HFFc6 (cell line): ENCODE results near the gene CHORDC1. TPM values are rescaled to one million over a fixed set of nuclear protein-coding genes. Genes with fewer than 3 reads are reported as not detected.

Source experiments
- DNase-seq: peaks from one replicate; pipeline ENCODE4 v3.0.0-alpha.2; 2018
- H3K27ac Mint-ChIP-seq: 2 replicates; pipeline ENCODE4 v1.8.0; 2020; ENCODE audit warnings: mild to moderate bottlenecking, mixed read lengths
- H3K27me3 Mint-ChIP-seq: 2 replicates; pipeline ENCODE4 v1.8.0; 2021; ENCODE audit warnings: mild to moderate bottlenecking, moderate library complexity, mixed read lengths; ENCODE audit not compliant: insufficient read depth
- H3K36me3 Mint-ChIP-seq: 2 replicates; pipeline ENCODE4 v1.8.0; 2021; ENCODE audit warnings: low read depth, mixed read lengths
- H3K4me1 Mint-ChIP-seq: 2 replicates; pipeline ENCODE4 v1.8.0; 2020; ENCODE audit warnings: low read depth, mixed read lengths
- H3K4me3 Mint-ChIP-seq: 2 replicates; pipeline ENCODE4 v1.8.0; 2020; ENCODE audit warnings: mild to moderate bottlenecking, moderate library complexity, mixed read lengths
- H3K9me3 Mint-ChIP-seq: 2 replicates; pipeline ENCODE4 v1.8.0; 2020; ENCODE audit warnings: mild to moderate bottlenecking, mixed read lengths
- CTCF ChIP-seq: fragments of 200-600 bp; sonication (generic); IDR thresholded peaks from 2 replicates; pipeline ENCODE4 v1.5.0; 2021; ENCODE audit warnings: antibody characterized with exemption, mild to moderate bottlenecking
- total RNA-seq, 6 experiments: library from RNA; stranded (reverse); fragmentation: NEBNext Ultra II Directional; extraction: Animal tissue kit (Norgen Biotek cat#: 25700); gene quantifications; 2 replicates in 1 of 6; 3 replicates in 5 of 6; pipeline ENCODE4 v1.2.3, GENCODE V29; 2021

CHORDC1 gene
- total RNA-seq, 6 experiments from 2014 or later, result 45.3 to 65.4 (median 54.1) TPM

GRCh38 chr11:90204407-90204806 lies 18.4 kb downstream of the CHORDC1 start:
- no peak for DNase-seq
- Mint-ChIP-seq H3K9me3 (no peaks in the 10 kb centered on the region), H3K4me3 (no peak overlapping the region), H3K27ac (no peak overlapping the region), H3K36me3 (peaks cover 13% of the 10 kb centered on the region), H3K4me1 (peaks cover 20% of the 10 kb centered on the region), H3K27me3 (no peaks in the 10 kb centered on the region; the same call in 1 of the 2 replicates)
- no peak for TF ChIP-seq CTCF

GRCh38 chr11:90202342-90202741 lies 20.5 kb downstream of the CHORDC1 start:
- Mint-ChIP-seq H3K27me3 (no peaks in the 10 kb centered on the region), H3K36me3 (peaks cover 18% of the 10 kb centered on the region), H3K9me3 (no peaks in the 10 kb centered on the region), H3K27ac (no peak overlapping the region), H3K4me3 (no peak overlapping the region), H3K4me1 (peaks cover 20% of the 10 kb centered on the region)
- no peak for DNase-seq
- no peak for TF ChIP-seq CTCF

GRCh38 chr11:90197377-90197776 lies 25.5 kb downstream of the CHORDC1 start:
- Mint-ChIP-seq H3K4me1 (no peaks in the 10 kb centered on the region), H3K9me3 (no peaks in the 10 kb centered on the region), H3K27ac (no peak overlapping the region), H3K36me3 (peaks cover 17% of the 10 kb centered on the region), H3K4me3 (no peak overlapping the region), H3K27me3 (no peaks in the 10 kb centered on the region)
- no peak for TF ChIP-seq CTCF
- DNase-seq, result no peak

GRCh38 chr11:90192869-90193582 lies 29.8 kb downstream of the CHORDC1 start:
- peaks cover 22% of the 10 kb centered on the region for H3K36me3 Mint-ChIP-seq
- H3K27me3 Mint-ChIP-seq, result no peaks in the 10 kb centered on the region
- no peaks in the 10 kb centered on the region for H3K9me3 Mint-ChIP-seq
- H3K4me3 Mint-ChIP-seq, result no peak overlapping the region
- no peak overlapping the region for H3K27ac Mint-ChIP-seq
- DNase-seq, result no peak
- H3K4me1 Mint-ChIP-seq, result no peaks in the 10 kb centered on the region
- TF ChIP-seq CTCF, result no peak

- Mint-ChIP-seq H3K27ac (no peak overlapping the region), H3K4me1 (no peaks in the 10 kb centered on the region)
Measured at GRCh38 chr11:90189011-90189410, 33.8 kb downstream of the CHORDC1 start.

More at GRCh38 chr11:90189011-90189410, 33.8 kb downstream of the CHORDC1 start:
- TF ChIP-seq CTCF, result no peak
- no peak overlapping the region for H3K4me3 Mint-ChIP-seq
- no peaks in the 10 kb centered on the region for H3K27me3 Mint-ChIP-seq
- DNase-seq, result no peak
- no peaks in the 10 kb centered on the region for H3K9me3 Mint-ChIP-seq
- peaks cover 17% of the 10 kb centered on the region for H3K36me3 Mint-ChIP-seq
